PC-9 (cell line): ENCODE results near the gene PHACTR4.

ENCODE experiments used
- EZH2 ChIP-seq: fragments of 200-600 bp; sonication (generic); IDR thresholded peaks from 2 replicates; pipeline ENCODE4 v1.8.0; 2017; ENCODE audit warnings: antibody characterized with exemption, low read depth
- TF ChIP-seq, protein P1 (sequence below): fragments of 200-600 bp; sonication (generic); conservative IDR thresholded peaks from 2 replicates; pipeline ENCODE4 v1.6.1; 2017; ENCODE audit warnings: mixed run types, antibody characterized with exemption, mild to moderate bottlenecking, moderate library complexity

GRCh38 chr1:28466226-28466778 lies 96.8 kb downstream of the PHACTR4 start:
- TF ChIP-seq, protein P1, sequence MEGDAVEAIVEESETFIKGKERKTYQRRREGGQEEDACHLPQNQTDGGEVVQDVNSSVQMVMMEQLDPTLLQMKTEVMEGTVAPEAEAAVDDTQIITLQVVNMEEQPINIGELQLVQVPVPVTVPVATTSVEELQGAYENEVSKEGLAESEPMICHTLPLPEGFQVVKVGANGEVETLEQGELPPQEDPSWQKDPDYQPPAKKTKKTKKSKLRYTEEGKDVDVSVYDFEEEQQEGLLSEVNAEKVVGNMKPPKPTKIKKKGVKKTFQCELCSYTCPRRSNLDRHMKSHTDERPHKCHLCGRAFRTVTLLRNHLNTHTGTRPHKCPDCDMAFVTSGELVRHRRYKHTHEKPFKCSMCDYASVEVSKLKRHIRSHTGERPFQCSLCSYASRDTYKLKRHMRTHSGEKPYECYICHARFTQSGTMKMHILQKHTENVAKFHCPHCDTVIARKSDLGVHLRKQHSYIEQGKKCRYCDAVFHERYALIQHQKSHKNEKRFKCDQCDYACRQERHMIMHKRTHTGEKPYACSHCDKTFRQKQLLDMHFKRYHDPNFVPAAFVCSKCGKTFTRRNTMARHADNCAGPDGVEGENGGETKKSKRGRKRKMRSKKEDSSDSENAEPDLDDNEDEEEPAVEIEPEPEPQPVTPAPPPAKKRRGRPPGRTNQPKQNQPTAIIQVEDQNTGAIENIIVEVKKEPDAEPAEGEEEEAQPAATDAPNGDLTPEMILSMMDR: no peak
- no peak for TF ChIP-seq EZH2
